Thoracic aorta (tissue), 2 donors: Measurements from ENCODE around the gene CCL24. TPM values are rescaled to one million over a fixed set of nuclear protein-coding genes. Genes with fewer than 3 reads are reported as not detected.
"Not testable (repeated sequence)": the region's sequence is repeated elsewhere in the genome, so short reads cannot be mapped to it uniquely, and the experiment has no call there.

Experiments used
- ATAC-seq: fragments of 150-250 bp; one replicate; pipeline ENCODE4 v1.8.0; 2017; ENCODE audit warnings: low read depth; ENCODE audit not compliant: insufficient number of reproducible peaks, low FRiP score
- DNase-seq: peaks from one replicate; pipeline ENCODE4 v3.0.0-alpha.2; 2020; ENCODE audit warnings: low spot score
- H3K27ac ChIP-seq, 2 donors: fragments of 200-600 bp; sonication (generic); 1 replicate in 1 of 2; 2 replicates in 1 of 2; pipeline ENCODE4 v1.5.1; 2016; ENCODE audit warnings: mild to moderate bottlenecking in 2 of 2, moderate library complexity in 2 of 2
- H3K27me3 ChIP-seq: fragments of 200-600 bp; sonication (generic); replicated peaks from 2 replicates; pipeline ENCODE4 v1.6.0; 2016; ENCODE audit warnings: mild to moderate bottlenecking; ENCODE audit not compliant: insufficient read depth
- H3K36me3 ChIP-seq: fragments of 200-600 bp; sonication (generic); one replicate; pipeline ENCODE4 v1.5.1; 2016
- H3K4me1 ChIP-seq, 2 donors: fragments of 200-600 bp; sonication (generic); 1 replicate in 1 of 2; 2 replicates in 1 of 2; pipeline versions ENCODE4 v1.5.1 to v1.6.0; 2016; ENCODE audit warnings: low read depth in 2 of 2, mild to moderate bottlenecking in 1 of 2; ENCODE audit not compliant: control insufficient read depth in 1 of 2
- H3K4me3 ChIP-seq: fragments of 200-600 bp; sonication (generic); 2 replicates; pipeline ENCODE4 v1.5.1; 2016; ENCODE audit warnings: mild to moderate bottlenecking
- H3K9me3 ChIP-seq: fragments of 200-600 bp; sonication (generic); 2 replicates; pipeline ENCODE4 v1.5.1; 2016
- total RNA-seq, 2 donors: library from RNA; depleted of rRNA; stranded (reverse); fragments of >200 nt; gene quantifications; one replicate each; pipeline versions ENCODE4 v1.1.0 to v1.2.3, GENCODE V29; 2016
- TF ChIP-seq, protein P1 (sequence below): fragments of 200-600 bp; sonication (generic); IDR thresholded peaks from one replicate; pipeline ENCODE4 v1.5.1; 2019; ENCODE audit warnings: antibody characterized with exemption

The CCL24 gene
- total RNA-seq, 2 donors from 2014 or later, result not detected

- H3K4me1 ChIP-seq, result peaks cover 4 to 10% of the 10 kb centered on the region in 2 donors
- no peaks in the 10 kb centered on the region for H3K27me3 ChIP-seq
- DNase-seq (no peak), ATAC-seq (no peak)
- TF ChIP-seq, protein P1, sequence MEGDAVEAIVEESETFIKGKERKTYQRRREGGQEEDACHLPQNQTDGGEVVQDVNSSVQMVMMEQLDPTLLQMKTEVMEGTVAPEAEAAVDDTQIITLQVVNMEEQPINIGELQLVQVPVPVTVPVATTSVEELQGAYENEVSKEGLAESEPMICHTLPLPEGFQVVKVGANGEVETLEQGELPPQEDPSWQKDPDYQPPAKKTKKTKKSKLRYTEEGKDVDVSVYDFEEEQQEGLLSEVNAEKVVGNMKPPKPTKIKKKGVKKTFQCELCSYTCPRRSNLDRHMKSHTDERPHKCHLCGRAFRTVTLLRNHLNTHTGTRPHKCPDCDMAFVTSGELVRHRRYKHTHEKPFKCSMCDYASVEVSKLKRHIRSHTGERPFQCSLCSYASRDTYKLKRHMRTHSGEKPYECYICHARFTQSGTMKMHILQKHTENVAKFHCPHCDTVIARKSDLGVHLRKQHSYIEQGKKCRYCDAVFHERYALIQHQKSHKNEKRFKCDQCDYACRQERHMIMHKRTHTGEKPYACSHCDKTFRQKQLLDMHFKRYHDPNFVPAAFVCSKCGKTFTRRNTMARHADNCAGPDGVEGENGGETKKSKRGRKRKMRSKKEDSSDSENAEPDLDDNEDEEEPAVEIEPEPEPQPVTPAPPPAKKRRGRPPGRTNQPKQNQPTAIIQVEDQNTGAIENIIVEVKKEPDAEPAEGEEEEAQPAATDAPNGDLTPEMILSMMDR, result no peak
- no peaks in the 10 kb centered on the region for H3K36me3 ChIP-seq
- no peak overlapping the region for H3K4me3 ChIP-seq
- no peak overlapping the region for H3K27ac ChIP-seq
- no peaks in the 10 kb centered on the region for H3K9me3 ChIP-seq
These were observed 30.1 kb upstream of the CCL24 start for GRCh38 chr7:75843613-75844116.

DNA sequence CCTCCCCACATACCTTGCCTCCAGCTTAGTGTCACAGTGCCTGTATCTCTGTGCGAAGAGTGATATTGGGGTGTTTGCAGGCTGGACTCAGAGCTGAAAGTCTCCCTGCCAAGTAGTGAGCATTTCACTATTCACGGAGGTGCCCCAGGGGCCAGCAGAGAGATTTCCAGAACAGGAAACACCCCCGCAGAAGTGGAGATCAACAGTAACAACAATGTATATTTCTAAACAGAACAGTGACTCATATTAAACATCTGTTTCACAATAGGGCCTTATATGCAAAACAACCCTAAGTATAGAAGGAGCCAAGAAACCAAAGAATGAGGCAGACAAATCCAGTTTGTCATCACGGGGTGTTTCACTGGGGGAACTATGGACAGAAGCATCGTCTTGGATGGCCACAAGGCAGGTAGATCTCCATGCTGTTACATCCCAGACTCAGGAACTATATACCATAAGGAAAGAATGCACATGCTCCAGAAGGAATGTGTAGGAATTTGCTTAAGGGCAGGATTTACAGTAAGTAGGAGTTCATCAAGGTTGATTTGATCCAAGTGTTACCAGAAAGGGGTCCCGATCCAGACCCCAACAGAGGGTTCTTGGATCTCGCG is 29.3 kb upstream of the CCL24 start:
- Histone ChIP-seq H3K4me3 (peak overlapping the region; percentile 19), H3K4me1 (peaks cover 4 to 10% of the 10 kb centered on the region in 2 donors), H3K27me3 (no peaks in the 10 kb centered on the region), H3K9me3 (no peaks in the 10 kb centered on the region), H3K36me3 (no peaks in the 10 kb centered on the region), H3K27ac (no peak overlapping the region)
- DNase-seq (no peak), ATAC-seq (no peak)
- TF ChIP-seq, protein P1, result no peak

- Histone ChIP-seq H3K27ac (no peak overlapping the region), H3K4me3 (no peak overlapping the region), H3K4me1 (peaks cover 4 to 10% of the 10 kb centered on the region in 2 donors), H3K27me3 (no peaks in the 10 kb centered on the region), H3K9me3 (no peaks in the 10 kb centered on the region), H3K36me3 (no peaks in the 10 kb centered on the region)
- no peak for ATAC-seq
- DNase-seq, result no peak
- TF ChIP-seq, protein P1, result no peak
These were observed 26.4 kb upstream of the CCL24 start for GRCh38 chr7:75840029-75840428.

GRCh38 chr7:75838281-75838930 is 24.8 kb upstream of the CCL24 start:
- not testable (repeated sequence) for H3K27me3 ChIP-seq, H3K9me3 ChIP-seq, H3K4me1 ChIP-seq, ATAC-seq, DNase-seq, H3K4me3 ChIP-seq, H3K27ac ChIP-seq, H3K36me3 ChIP-seq

GRCh38 chr7:75836798-75837197 is 23.2 kb upstream of the CCL24 start:
- no peak for ATAC-seq

More at GRCh38 chr7:75836798-75837197, 23.2 kb upstream of the CCL24 start:
- Histone ChIP-seq H3K4me1 (no peaks in the 10 kb centered on the region), H3K4me3 (no peak overlapping the region), H3K9me3 (no peaks in the 10 kb centered on the region), H3K27ac (no peak overlapping the region), H3K27me3 (no peaks in the 10 kb centered on the region), H3K36me3 (no peaks in the 10 kb centered on the region)
- DNase-seq, result no peak
- TF ChIP-seq, protein P1, result no peak
